Measurements from ENCODE around the gene KIAA0825. TPM values are rescaled to one million over a fixed set of nuclear protein-coding genes. Genes with fewer than 3 reads are reported as not detected.

KIAA0825 gene
- polyA plus RNA-seq, 1 donor from 2014 or later: 5.1 TPM

DNA sequence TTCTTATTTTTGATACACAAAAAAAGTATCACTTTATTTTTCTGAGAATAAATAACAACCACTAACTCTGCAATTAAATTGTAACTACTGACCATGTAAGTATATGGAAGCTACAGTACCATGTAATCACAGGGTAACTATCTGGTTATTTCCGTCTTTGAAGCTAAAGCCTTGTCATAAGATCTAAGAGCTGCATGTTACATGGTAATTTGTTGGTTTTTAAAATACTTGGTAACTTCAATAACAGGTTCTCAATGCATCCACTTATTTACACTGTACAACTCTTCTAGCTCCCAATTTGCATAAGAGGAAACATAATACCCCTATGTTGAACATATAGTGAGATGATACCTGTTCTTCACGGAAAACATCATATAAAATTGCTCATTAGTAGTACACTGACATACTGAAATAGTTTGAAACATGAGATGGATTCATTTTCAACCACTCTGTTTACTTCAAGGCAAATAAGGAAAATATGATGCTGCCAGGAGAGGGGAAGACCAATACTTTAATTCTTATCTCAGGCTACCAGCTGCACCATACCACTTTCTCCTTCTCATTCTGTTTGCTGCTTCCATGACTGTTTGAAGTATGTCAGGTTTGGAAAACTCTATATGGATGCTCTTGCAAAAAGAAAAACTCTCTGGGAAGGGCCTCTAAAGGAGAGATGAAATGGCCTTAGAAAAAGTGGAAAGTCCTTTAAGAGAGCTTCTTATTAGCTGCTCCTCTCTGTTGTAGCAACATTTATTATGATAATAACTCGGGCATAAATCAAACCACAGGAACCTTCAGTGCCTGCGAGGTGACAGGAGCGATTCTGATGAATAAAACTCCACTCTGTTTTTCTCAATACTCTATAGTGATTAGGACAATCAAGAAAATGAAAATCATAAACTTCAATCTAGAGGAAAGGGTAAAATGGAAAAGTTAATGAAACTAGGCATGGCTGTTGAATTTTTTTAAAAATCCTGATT, 150.2 kb downstream of the KIAA0825 start:
- no peaks in the 10 kb centered on the region for H3K9me3 ChIP-seq (ENCODE audit: low read length)
- no peak overlapping the region for H2AFZ ChIP-seq (ENCODE audit: low read depth, low read length)
- H3K36me3 ChIP-seq (ENCODE audit: insufficient read depth, low read length): no peaks in the 10 kb centered on the region
- H3K27me3 ChIP-seq (ENCODE audit: insufficient read depth, low read depth, low read length): no peaks in the 10 kb centered on the region
- no peaks in the 10 kb centered on the region for H3K79me2 ChIP-seq (replicated peaks; ENCODE audit: insufficient read depth, low read length)
- no peaks in the 10 kb centered on the region for H4K20me1 ChIP-seq (ENCODE audit: insufficient read depth)
- H3K4me3 ChIP-seq (ENCODE audit: low read length): no peak overlapping the region
- TF ChIP-seq SMC3 (conservative IDR thresholded peaks at IDR 0.05; ENCODE audit: poor library complexity): no peak
- TF ChIP-seq, protein P1, sequence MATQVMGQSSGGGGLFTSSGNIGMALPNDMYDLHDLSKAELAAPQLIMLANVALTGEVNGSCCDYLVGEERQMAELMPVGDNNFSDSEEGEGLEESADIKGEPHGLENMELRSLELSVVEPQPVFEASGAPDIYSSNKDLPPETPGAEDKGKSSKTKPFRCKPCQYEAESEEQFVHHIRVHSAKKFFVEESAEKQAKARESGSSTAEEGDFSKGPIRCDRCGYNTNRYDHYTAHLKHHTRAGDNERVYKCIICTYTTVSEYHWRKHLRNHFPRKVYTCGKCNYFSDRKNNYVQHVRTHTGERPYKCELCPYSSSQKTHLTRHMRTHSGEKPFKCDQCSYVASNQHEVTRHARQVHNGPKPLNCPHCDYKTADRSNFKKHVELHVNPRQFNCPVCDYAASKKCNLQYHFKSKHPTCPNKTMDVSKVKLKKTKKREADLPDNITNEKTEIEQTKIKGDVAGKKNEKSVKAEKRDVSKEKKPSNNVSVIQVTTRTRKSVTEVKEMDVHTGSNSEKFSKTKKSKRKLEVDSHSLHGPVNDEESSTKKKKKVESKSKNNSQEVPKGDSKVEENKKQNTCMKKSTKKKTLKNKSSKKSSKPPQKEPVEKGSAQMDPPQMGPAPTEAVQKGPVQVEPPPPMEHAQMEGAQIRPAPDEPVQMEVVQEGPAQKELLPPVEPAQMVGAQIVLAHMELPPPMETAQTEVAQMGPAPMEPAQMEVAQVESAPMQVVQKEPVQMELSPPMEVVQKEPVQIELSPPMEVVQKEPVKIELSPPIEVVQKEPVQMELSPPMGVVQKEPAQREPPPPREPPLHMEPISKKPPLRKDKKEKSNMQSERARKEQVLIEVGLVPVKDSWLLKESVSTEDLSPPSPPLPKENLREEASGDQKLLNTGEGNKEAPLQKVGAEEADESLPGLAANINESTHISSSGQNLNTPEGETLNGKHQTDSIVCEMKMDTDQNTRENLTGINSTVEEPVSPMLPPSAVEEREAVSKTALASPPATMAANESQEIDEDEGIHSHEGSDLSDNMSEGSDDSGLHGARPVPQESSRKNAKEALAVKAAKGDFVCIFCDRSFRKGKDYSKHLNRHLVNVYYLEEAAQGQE (IDR thresholded peaks at IDR 0.05; ENCODE audit: borderline replicate concordance): no peak
- no peak for TF ChIP-seq MXI1 (conservative IDR thresholded peaks at IDR 0.05; ENCODE audit: poor library complexity, severe bottlenecking)
- no peak for TF ChIP-seq EZH2 (IDR thresholded peaks at IDR 0.05; ENCODE audit: borderline replicate concordance, insufficient read depth, low read length, poor library complexity, severe bottlenecking)
- TF ChIP-seq EP300 (conservative IDR thresholded peaks at IDR 0.05; ENCODE audit: poor library complexity, severe bottlenecking): no peak
- TF ChIP-seq, protein P2, sequence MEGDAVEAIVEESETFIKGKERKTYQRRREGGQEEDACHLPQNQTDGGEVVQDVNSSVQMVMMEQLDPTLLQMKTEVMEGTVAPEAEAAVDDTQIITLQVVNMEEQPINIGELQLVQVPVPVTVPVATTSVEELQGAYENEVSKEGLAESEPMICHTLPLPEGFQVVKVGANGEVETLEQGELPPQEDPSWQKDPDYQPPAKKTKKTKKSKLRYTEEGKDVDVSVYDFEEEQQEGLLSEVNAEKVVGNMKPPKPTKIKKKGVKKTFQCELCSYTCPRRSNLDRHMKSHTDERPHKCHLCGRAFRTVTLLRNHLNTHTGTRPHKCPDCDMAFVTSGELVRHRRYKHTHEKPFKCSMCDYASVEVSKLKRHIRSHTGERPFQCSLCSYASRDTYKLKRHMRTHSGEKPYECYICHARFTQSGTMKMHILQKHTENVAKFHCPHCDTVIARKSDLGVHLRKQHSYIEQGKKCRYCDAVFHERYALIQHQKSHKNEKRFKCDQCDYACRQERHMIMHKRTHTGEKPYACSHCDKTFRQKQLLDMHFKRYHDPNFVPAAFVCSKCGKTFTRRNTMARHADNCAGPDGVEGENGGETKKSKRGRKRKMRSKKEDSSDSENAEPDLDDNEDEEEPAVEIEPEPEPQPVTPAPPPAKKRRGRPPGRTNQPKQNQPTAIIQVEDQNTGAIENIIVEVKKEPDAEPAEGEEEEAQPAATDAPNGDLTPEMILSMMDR (IDR thresholded peaks at IDR 0.05; ENCODE audit: poor library complexity, severe bottlenecking): no peak
- TF ChIP-seq TAF1 (IDR thresholded peaks at IDR 0.05; ENCODE audit: low read depth): no peak
- no peak for TF ChIP-seq POLR2AphosphoS5 (IDR thresholded peaks at IDR 0.05)
- no peak for TF ChIP-seq RAD21 (conservative IDR thresholded peaks at IDR 0.05)
- no peak overlapping the region for H3K9ac ChIP-seq (ENCODE audit: low read length)
- H3K9me2 ChIP-seq (ENCODE audit: insufficient read depth, low read length): no peaks in the 10 kb centered on the region
- no peak overlapping the region for H3K4me2 ChIP-seq (ENCODE audit: low read length)
- H3K27ac ChIP-seq (ENCODE audit: low read length): no peak overlapping the region
- no peaks in the 10 kb centered on the region for H3F3A ChIP-seq (ENCODE audit: insufficient read depth, low read length, poor library complexity, severe bottlenecking)

DNA sequence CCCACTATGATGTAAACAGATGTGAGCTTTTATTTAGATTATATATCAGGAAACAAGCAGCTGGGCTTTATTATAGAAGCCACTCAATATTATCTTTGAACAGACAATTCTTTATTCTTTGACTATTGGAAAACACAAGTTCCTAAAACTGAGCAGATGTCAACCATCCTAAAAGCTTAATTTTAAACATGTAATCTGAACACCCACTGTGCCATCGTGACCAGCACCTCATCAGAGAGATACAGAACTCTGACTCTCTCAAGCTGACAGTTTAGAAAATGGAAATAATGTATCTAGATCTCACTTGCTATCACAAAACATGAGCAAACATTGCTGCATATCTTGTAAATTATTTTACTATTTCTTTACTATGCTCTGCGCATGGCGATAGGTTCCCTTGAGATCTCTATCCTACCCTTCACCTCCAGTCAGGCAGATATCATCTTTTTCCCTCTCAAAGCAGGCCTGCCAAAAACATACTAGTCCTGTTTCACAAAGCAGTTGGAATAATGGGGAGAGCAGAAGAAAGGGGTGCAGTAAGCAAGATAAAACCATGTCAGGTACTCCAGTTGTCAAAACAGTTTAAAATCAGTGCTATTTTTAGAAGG, 151.0 kb downstream of the KIAA0825 start:
- Histone ChIP-seq H3K4me2 (ENCODE audit: low read length) (no peak overlapping the region), H3K27me3 (ENCODE audit: insufficient read depth, low read depth, low read length) (no peaks in the 10 kb centered on the region), H2AFZ (ENCODE audit: low read depth, low read length) (no peak overlapping the region), H3K9me3 (ENCODE audit: low read length) (no peaks in the 10 kb centered on the region), H3K27ac (ENCODE audit: low read length) (no peak overlapping the region), H3F3A (ENCODE audit: insufficient read depth, low read length, poor library complexity, severe bottlenecking) (no peaks in the 10 kb centered on the region), H4K20me1 (ENCODE audit: insufficient read depth) (no peaks in the 10 kb centered on the region), H3K36me3 (ENCODE audit: insufficient read depth, low read length) (no peaks in the 10 kb centered on the region), H3K4me3 (ENCODE audit: low read length) (no peak overlapping the region), H3K9ac (ENCODE audit: low read length) (no peak overlapping the region), H3K79me2 (replicated peaks; ENCODE audit: insufficient read depth, low read length) (no peaks in the 10 kb centered on the region), H3K9me2 (ENCODE audit: insufficient read depth, low read length) (no peaks in the 10 kb centered on the region)
- TF ChIP-seq SMC3 (conservative IDR thresholded peaks at IDR 0.05; ENCODE audit: poor library complexity) (no peak), TAF1 (IDR thresholded peaks at IDR 0.05; ENCODE audit: low read depth) (no peak), RAD21 (conservative IDR thresholded peaks at IDR 0.05) (no peak), EZH2 (IDR thresholded peaks at IDR 0.05; ENCODE audit: borderline replicate concordance, insufficient read depth, low read length, poor library complexity, severe bottlenecking) (no peak), EP300 (conservative IDR thresholded peaks at IDR 0.05; ENCODE audit: poor library complexity, severe bottlenecking) (no peak), MXI1 (conservative IDR thresholded peaks at IDR 0.05; ENCODE audit: poor library complexity, severe bottlenecking) (no peak), POLR2AphosphoS5 (IDR thresholded peaks at IDR 0.05) (no peak)
- TF ChIP-seq, protein P1 (IDR thresholded peaks at IDR 0.05; ENCODE audit: borderline replicate concordance): no peak
- TF ChIP-seq, protein P2 (IDR thresholded peaks at IDR 0.05; ENCODE audit: poor library complexity, severe bottlenecking): no peak
